OCI-LY1 (cell line): ENCODE data around the gene RNF38.
"Not testable (repeated sequence)": the region's sequence is repeated elsewhere in the genome, so short reads cannot be mapped to it uniquely, and the experiment has no call there.

Experiments used
- H2AFZ ChIP-seq: fragments of 200-600 bp; sonication (generic), shearing (Covaris generic); 2 replicates; pipeline ENCODE4 v1.6.0; 2014; ENCODE audit warnings: antibody characterized with exemption, mild to moderate bottlenecking, low read length
- H3F3A ChIP-seq: fragments of 200-600 bp; sonication (generic), shearing (Covaris generic); 2 replicates; pipeline ENCODE4 v1.6.0; 2014; ENCODE audit warnings: mild to moderate bottlenecking, antibody characterized with exemption, low read length, moderate library complexity; ENCODE audit not compliant: insufficient read depth
- H3K27ac ChIP-seq: fragments of 200-600 bp; sonication (generic); 2 replicates; pipeline ENCODE4 v1.5.1; 2014; ENCODE audit warnings: low read length, mixed run types, mild to moderate bottlenecking, low read depth; ENCODE audit not compliant: poor library complexity, severe bottlenecking
- H3K27me3 ChIP-seq: fragments of 200-600 bp; sonication (generic); 2 replicates; pipeline ENCODE4 v1.6.0; 2014; ENCODE audit warnings: antibody characterized with exemption, mild to moderate bottlenecking, low read length, moderate library complexity; ENCODE audit not compliant: insufficient read depth
- H3K36me3 ChIP-seq: fragments of 200-600 bp; sonication (generic); 2 replicates; pipeline ENCODE4 v1.6.1; 2014; ENCODE audit warnings: mild to moderate bottlenecking, antibody characterized with exemption, low read length, moderate library complexity, mixed read lengths; ENCODE audit not compliant: insufficient read depth
- H3K4me1 ChIP-seq: fragments of 200-600 bp; sonication (generic); 2 replicates; pipeline ENCODE4 v1.5.1; 2014; ENCODE audit warnings: mild to moderate bottlenecking, low read length, moderate library complexity; ENCODE audit not compliant: insufficient read depth, severe bottlenecking
- H3K4me2 ChIP-seq: fragments of 200-600 bp; sonication (generic), shearing (Covaris generic); 2 replicates; pipeline ENCODE4 v1.6.1; 2014; ENCODE audit warnings: low read length
- H3K4me3 ChIP-seq: fragments of 200-600 bp; sonication (generic); 2 replicates; pipeline ENCODE4 v1.5.1; 2014; ENCODE audit warnings: low read length, low read depth, mild to moderate bottlenecking, mixed read lengths; ENCODE audit not compliant: poor library complexity, severe bottlenecking
- H3K79me2 ChIP-seq: fragments of 200-600 bp; shearing (Covaris generic); 2 replicates; pipeline ENCODE4 v1.6.1; 2016; ENCODE audit warnings: mixed run types, low read length, mixed read lengths; ENCODE audit not compliant: insufficient read depth
- H3K9ac ChIP-seq: fragments of 200-600 bp; sonication (generic), shearing (Covaris generic); 2 replicates; pipeline ENCODE4 v1.6.1; 2014; ENCODE audit warnings: mild to moderate bottlenecking, low read length, mixed read lengths
- H3K9me2 ChIP-seq: fragments of 200-600 bp; sonication (generic), shearing (Covaris generic); 2 replicates; pipeline ENCODE4 v1.6.1; 2014; ENCODE audit warnings: low read depth, mild to moderate bottlenecking, low read length, mixed read lengths
- H3K9me3 ChIP-seq: fragments of 200-600 bp; shearing (Covaris generic); 2 replicates; pipeline ENCODE4 v1.6.1; 2014; ENCODE audit warnings: low read length, mixed read lengths
- H4K20me1 ChIP-seq: fragments of 200-600 bp; sonication (generic), shearing (Covaris generic); 2 replicates; pipeline ENCODE4 v1.6.0; 2016; ENCODE audit warnings: mild to moderate bottlenecking, low read length; ENCODE audit not compliant: insufficient read depth
- CTCF ChIP-seq: fragments of 200-600 bp; sonication (generic), shearing (Covaris generic); IDR thresholded peaks from 2 replicates; pipeline ENCODE4 v1.5.1; 2017; ENCODE audit warnings: mild to moderate bottlenecking, antibody characterized with exemption, low read length, moderate library complexity, mixed read lengths
- EZH2 ChIP-seq: fragments of 200-600 bp; sonication (generic), shearing (Covaris generic); IDR thresholded peaks from 2 replicates; pipeline ENCODE4 v1.8.0; 2017; ENCODE audit warnings: borderline replicate concordance, mixed run types, mild to moderate bottlenecking, antibody characterized with exemption, low read length, moderate library complexity, mixed read lengths

Gene RNF38

GRCh38 chr9:36306471-36307306 lies 93.4 kb downstream of the RNF38 start:
- TF ChIP-seq EZH2 (no peak), CTCF (no peak)
- H3K27ac ChIP-seq: no peak overlapping the region

GRCh38 chr9:36304366-36304765 lies 95.7 kb downstream of the RNF38 start:
- H2AFZ ChIP-seq, H4K20me1 ChIP-seq, H3K9me3 ChIP-seq, H3K27me3 ChIP-seq, H3K9ac ChIP-seq, H3K36me3 ChIP-seq, H3K79me2 ChIP-seq, H3K4me2 ChIP-seq, H3K4me3 ChIP-seq, H3K4me1 ChIP-seq, H3K27ac ChIP-seq, H3K9me2 ChIP-seq, H3F3A ChIP-seq: not testable (repeated sequence)

More at GRCh38 chr9:36306471-36307306, 93.4 kb downstream of the RNF38 start:
- no peak overlapping the region for H3K4me3 ChIP-seq
- no peak overlapping the region for H3K9ac ChIP-seq
- no peaks in the 10 kb centered on the region for H3K4me1 ChIP-seq
- no peaks in the 10 kb centered on the region for H3K36me3 ChIP-seq
- no peak overlapping the region for H3K4me2 ChIP-seq
- no peak overlapping the region for H2AFZ ChIP-seq
- H3K79me2 ChIP-seq: no peaks in the 10 kb centered on the region
- no peaks in the 10 kb centered on the region for H3K27me3 ChIP-seq
- H3K9me3 ChIP-seq: no peaks in the 10 kb centered on the region
- no peaks in the 10 kb centered on the region for H4K20me1 ChIP-seq
- no peaks in the 10 kb centered on the region for H3K9me2 ChIP-seq
- 0 out of 2 replicates have a peak, but pooled peaks cover 2% of the 10 kb centered on the region for H3F3A ChIP-seq

GRCh38 chr9:36301227-36301626 lies 98.8 kb downstream of the RNF38 start:
- H3K4me2 ChIP-seq: no peak overlapping the region
- no peak overlapping the region for H3K4me3 ChIP-seq
- no peaks in the 10 kb centered on the region for H3F3A ChIP-seq
- no peak overlapping the region for H3K27ac ChIP-seq
- no peaks in the 10 kb centered on the region for H3K36me3 ChIP-seq
- H4K20me1 ChIP-seq: no peaks in the 10 kb centered on the region
- no peaks in the 10 kb centered on the region for H3K9me2 ChIP-seq
- H3K4me1 ChIP-seq: no peaks in the 10 kb centered on the region
- no peaks in the 10 kb centered on the region for H3K79me2 ChIP-seq
- H3K9me3 ChIP-seq: no peaks in the 10 kb centered on the region
- no peak for TF ChIP-seq EZH2
- no peak for TF ChIP-seq CTCF
- H3K9ac ChIP-seq: no peak overlapping the region
- H3K27me3 ChIP-seq: no peaks in the 10 kb centered on the region
- H2AFZ ChIP-seq: no peak overlapping the region

GRCh38 chr9:36298566-36298965 lies 101.5 kb downstream of the RNF38 start:
- H4K20me1 ChIP-seq: no peaks in the 10 kb centered on the region
- H3K27me3 ChIP-seq: no peaks in the 10 kb centered on the region
- no peaks in the 10 kb centered on the region for H3F3A ChIP-seq
- no peak overlapping the region for H3K4me2 ChIP-seq
- H3K4me3 ChIP-seq: no peak overlapping the region
- H3K9ac ChIP-seq: no peak overlapping the region
- H3K9me2 ChIP-seq: no peaks in the 10 kb centered on the region
- H3K27ac ChIP-seq: no peak overlapping the region
- H3K79me2 ChIP-seq: no peaks in the 10 kb centered on the region
- H3K9me3 ChIP-seq: no peaks in the 10 kb centered on the region
- no peak overlapping the region for H2AFZ ChIP-seq
- H3K4me1 ChIP-seq: no peaks in the 10 kb centered on the region
- H3K36me3 ChIP-seq: no peaks in the 10 kb centered on the region
- TF ChIP-seq CTCF (no peak), EZH2 (no peak)
